Neural cell (in vitro differentiated cells): ENCODE data around the gene PDIA6.

ENCODE experiments used
- EP300 ChIP-seq: fragments of 450-650 bp; conservative IDR thresholded peaks from 2 replicates; pipeline ENCODE4 v1.6.1; 2014; ENCODE audit warnings: antibody characterized with exemption, mild to moderate bottlenecking, moderate library complexity; ENCODE audit not compliant: poor library complexity, severe bottlenecking
- EZH2 ChIP-seq: fragments of 200-600, 300-800 bp; shearing (Covaris generic), sonication (generic); IDR thresholded peaks from 2 replicates; pipeline ENCODE4 v1.6.1; 2014; ENCODE audit warnings: antibody characterized with exemption, low read length, borderline replicate concordance, mild to moderate bottlenecking; ENCODE audit not compliant: insufficient read depth, poor library complexity, severe bottlenecking
- MXI1 ChIP-seq: fragments of 450-650 bp; conservative IDR thresholded peaks from 2 replicates; pipeline ENCODE4 v1.6.1; 2014; ENCODE audit warnings: antibody characterized with exemption, mild to moderate bottlenecking; ENCODE audit not compliant: poor library complexity, severe bottlenecking
- POLR2AphosphoS5 ChIP-seq: IDR thresholded peaks from 2 replicates; pipeline ENCODE4 v1.6.1; 2012
- RAD21 ChIP-seq: fragments of 450-650 bp; conservative IDR thresholded peaks from 2 replicates; pipeline ENCODE4 v1.6.1; 2014; ENCODE audit warnings: antibody characterized with exemption, mild to moderate bottlenecking, moderate library complexity
- TF ChIP-seq, protein P1 (sequence below): fragments of 450-650 bp; IDR thresholded peaks from 2 replicates; pipeline ENCODE4 v1.5.1; 2014; ENCODE audit warnings: antibody characterized with exemption, mild to moderate bottlenecking, moderate library complexity; ENCODE audit not compliant: poor library complexity, severe bottlenecking
- TF ChIP-seq, protein P2 (sequence below): IDR thresholded peaks from 2 replicates; pipeline ENCODE4 v1.6.1; 2012; ENCODE audit warnings: borderline replicate concordance

DNA sequence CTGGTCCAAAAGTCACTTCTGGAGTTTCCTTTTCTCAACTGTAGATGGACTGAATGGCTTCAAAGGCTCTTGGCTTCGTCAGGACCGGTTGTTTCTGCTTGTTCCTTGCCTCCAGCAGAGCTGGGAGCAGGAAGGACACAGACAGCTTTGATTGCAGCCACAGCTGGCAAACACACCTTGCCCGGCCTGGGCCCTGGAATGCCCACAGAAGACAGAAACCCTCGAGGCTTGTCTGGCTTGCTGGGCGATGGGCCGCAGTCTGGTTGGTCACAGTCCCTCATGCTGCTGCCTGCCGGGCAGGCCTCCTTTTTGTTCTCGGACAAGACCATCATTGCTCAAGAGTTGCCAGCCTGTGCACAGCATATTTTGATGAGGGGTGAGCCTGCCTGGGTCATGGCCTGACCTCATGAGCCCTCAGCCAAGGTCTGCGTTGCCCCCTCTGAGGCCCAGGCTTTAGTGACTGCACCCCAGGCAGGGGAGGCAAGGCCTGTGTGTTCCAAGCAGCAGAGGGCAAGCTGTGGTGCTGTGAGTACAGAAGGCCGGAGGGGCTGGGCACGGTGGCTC, 53.4 kb downstream of the PDIA6 start:
- no peak for TF ChIP-seq EP300
- TF ChIP-seq, protein P1, sequence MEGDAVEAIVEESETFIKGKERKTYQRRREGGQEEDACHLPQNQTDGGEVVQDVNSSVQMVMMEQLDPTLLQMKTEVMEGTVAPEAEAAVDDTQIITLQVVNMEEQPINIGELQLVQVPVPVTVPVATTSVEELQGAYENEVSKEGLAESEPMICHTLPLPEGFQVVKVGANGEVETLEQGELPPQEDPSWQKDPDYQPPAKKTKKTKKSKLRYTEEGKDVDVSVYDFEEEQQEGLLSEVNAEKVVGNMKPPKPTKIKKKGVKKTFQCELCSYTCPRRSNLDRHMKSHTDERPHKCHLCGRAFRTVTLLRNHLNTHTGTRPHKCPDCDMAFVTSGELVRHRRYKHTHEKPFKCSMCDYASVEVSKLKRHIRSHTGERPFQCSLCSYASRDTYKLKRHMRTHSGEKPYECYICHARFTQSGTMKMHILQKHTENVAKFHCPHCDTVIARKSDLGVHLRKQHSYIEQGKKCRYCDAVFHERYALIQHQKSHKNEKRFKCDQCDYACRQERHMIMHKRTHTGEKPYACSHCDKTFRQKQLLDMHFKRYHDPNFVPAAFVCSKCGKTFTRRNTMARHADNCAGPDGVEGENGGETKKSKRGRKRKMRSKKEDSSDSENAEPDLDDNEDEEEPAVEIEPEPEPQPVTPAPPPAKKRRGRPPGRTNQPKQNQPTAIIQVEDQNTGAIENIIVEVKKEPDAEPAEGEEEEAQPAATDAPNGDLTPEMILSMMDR: no peak
- TF ChIP-seq, protein P2, sequence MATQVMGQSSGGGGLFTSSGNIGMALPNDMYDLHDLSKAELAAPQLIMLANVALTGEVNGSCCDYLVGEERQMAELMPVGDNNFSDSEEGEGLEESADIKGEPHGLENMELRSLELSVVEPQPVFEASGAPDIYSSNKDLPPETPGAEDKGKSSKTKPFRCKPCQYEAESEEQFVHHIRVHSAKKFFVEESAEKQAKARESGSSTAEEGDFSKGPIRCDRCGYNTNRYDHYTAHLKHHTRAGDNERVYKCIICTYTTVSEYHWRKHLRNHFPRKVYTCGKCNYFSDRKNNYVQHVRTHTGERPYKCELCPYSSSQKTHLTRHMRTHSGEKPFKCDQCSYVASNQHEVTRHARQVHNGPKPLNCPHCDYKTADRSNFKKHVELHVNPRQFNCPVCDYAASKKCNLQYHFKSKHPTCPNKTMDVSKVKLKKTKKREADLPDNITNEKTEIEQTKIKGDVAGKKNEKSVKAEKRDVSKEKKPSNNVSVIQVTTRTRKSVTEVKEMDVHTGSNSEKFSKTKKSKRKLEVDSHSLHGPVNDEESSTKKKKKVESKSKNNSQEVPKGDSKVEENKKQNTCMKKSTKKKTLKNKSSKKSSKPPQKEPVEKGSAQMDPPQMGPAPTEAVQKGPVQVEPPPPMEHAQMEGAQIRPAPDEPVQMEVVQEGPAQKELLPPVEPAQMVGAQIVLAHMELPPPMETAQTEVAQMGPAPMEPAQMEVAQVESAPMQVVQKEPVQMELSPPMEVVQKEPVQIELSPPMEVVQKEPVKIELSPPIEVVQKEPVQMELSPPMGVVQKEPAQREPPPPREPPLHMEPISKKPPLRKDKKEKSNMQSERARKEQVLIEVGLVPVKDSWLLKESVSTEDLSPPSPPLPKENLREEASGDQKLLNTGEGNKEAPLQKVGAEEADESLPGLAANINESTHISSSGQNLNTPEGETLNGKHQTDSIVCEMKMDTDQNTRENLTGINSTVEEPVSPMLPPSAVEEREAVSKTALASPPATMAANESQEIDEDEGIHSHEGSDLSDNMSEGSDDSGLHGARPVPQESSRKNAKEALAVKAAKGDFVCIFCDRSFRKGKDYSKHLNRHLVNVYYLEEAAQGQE: no peak
- no peak for TF ChIP-seq MXI1
- TF ChIP-seq POLR2AphosphoS5: no peak
- no peak for TF ChIP-seq EZH2
- no peak for TF ChIP-seq RAD21
